ENCODE results near the gene CDH15.

GRCh38 chr16:89169778-89170177 lies 1.8 kb upstream of the CDH15 start:
- no peak for TF ChIP-seq CTCF (IDR thresholded peaks at IDR 0.05; ENCODE audit: low read length)
- no peak for TF ChIP-seq EZH2 (optimal IDR thresholded peaks at IDR 0.05; ENCODE audit: low read depth, low read length)
